HFFc6 (cell line): ENCODE measurements around the gene GAB2. TPM values are rescaled to one million over a fixed set of nuclear protein-coding genes. Genes with fewer than 3 reads are reported as not detected.

ENCODE experiments used
- DNase-seq: peaks from one replicate; pipeline ENCODE4 v3.0.0-alpha.2; 2018
- H3K27ac Mint-ChIP-seq: 2 replicates; pipeline ENCODE4 v1.8.0; 2020; ENCODE audit warnings: mild to moderate bottlenecking, mixed read lengths
- H3K27me3 Mint-ChIP-seq: 2 replicates; pipeline ENCODE4 v1.8.0; 2021; ENCODE audit warnings: mild to moderate bottlenecking, moderate library complexity, mixed read lengths; ENCODE audit not compliant: insufficient read depth
- H3K36me3 Mint-ChIP-seq: 2 replicates; pipeline ENCODE4 v1.8.0; 2021; ENCODE audit warnings: low read depth, mixed read lengths
- H3K4me1 Mint-ChIP-seq: 2 replicates; pipeline ENCODE4 v1.8.0; 2020; ENCODE audit warnings: low read depth, mixed read lengths
- H3K4me3 Mint-ChIP-seq: 2 replicates; pipeline ENCODE4 v1.8.0; 2020; ENCODE audit warnings: mild to moderate bottlenecking, moderate library complexity, mixed read lengths
- H3K9me3 Mint-ChIP-seq: 2 replicates; pipeline ENCODE4 v1.8.0; 2020; ENCODE audit warnings: mild to moderate bottlenecking, mixed read lengths
- total RNA-seq, 6 experiments: library from RNA; stranded (reverse); fragmentation: NEBNext Ultra II Directional; extraction: Animal tissue kit (Norgen Biotek cat#: 25700); gene quantifications; 2 replicates in 1 of 6; 3 replicates in 5 of 6; pipeline ENCODE4 v1.2.3, GENCODE V29; 2021
- TF ChIP-seq, protein P1 (sequence below): fragments of 200-600 bp; sonication (generic); IDR thresholded peaks from 2 replicates; pipeline ENCODE4 v1.5.0; 2021; ENCODE audit warnings: antibody characterized with exemption, mild to moderate bottlenecking

GAB2 gene
- total RNA-seq, 6 experiments from 2014 or later, result 8.4 to 12.1 (median 9.9) TPM

DNA sequence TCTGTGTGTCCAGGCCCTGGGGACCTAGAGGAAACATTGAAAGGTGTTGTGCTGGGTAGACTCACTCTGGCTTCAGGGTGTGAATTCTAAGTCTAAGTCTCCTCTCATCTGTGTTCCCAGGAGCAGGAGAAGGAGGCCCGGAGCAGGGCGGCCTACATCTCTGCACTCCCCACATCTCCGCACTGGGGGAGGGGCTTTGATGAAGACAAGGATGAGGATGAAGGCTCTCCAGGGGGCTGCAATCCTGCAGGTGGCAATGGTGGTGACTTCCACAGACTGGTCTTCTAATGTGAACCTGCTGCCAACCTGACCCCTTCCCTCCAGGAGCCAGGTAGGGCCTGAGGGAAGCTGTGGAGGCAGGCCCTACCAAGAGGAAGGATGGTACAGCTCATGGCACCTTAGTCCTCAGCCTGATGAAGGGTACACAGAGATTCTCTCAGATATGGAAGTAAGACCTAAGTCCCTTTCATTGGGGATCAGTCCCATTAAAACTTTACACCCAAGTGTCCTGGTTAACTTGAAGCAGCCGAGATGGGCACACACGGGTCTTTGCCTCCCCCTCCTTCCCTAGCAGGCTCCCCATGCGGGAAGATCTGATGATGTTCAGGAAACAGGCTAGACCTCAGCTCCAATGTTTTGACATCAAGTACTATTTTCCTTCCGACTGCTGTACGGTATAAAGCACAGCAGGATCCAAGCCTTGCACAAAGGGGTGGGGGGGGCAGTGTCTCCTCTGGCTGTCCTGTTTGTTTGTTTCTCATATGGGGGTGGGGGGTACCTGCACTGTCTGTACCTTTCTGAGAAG, 203.9 kb downstream of the GAB2 start:
- no peak for DNase-seq
- H3K36me3 Mint-ChIP-seq, result peaks cover 43% of the 10 kb centered on the region
- no peak overlapping the region for H3K4me3 Mint-ChIP-seq
- H3K27me3 Mint-ChIP-seq, result no peaks in the 10 kb centered on the region
- no peaks in the 10 kb centered on the region for H3K9me3 Mint-ChIP-seq
- TF ChIP-seq, protein P1, sequence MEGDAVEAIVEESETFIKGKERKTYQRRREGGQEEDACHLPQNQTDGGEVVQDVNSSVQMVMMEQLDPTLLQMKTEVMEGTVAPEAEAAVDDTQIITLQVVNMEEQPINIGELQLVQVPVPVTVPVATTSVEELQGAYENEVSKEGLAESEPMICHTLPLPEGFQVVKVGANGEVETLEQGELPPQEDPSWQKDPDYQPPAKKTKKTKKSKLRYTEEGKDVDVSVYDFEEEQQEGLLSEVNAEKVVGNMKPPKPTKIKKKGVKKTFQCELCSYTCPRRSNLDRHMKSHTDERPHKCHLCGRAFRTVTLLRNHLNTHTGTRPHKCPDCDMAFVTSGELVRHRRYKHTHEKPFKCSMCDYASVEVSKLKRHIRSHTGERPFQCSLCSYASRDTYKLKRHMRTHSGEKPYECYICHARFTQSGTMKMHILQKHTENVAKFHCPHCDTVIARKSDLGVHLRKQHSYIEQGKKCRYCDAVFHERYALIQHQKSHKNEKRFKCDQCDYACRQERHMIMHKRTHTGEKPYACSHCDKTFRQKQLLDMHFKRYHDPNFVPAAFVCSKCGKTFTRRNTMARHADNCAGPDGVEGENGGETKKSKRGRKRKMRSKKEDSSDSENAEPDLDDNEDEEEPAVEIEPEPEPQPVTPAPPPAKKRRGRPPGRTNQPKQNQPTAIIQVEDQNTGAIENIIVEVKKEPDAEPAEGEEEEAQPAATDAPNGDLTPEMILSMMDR, result no peak
- peaks cover 22% of the 10 kb centered on the region for H3K4me1 Mint-ChIP-seq
- H3K27ac Mint-ChIP-seq, result no peak overlapping the region

DNA sequence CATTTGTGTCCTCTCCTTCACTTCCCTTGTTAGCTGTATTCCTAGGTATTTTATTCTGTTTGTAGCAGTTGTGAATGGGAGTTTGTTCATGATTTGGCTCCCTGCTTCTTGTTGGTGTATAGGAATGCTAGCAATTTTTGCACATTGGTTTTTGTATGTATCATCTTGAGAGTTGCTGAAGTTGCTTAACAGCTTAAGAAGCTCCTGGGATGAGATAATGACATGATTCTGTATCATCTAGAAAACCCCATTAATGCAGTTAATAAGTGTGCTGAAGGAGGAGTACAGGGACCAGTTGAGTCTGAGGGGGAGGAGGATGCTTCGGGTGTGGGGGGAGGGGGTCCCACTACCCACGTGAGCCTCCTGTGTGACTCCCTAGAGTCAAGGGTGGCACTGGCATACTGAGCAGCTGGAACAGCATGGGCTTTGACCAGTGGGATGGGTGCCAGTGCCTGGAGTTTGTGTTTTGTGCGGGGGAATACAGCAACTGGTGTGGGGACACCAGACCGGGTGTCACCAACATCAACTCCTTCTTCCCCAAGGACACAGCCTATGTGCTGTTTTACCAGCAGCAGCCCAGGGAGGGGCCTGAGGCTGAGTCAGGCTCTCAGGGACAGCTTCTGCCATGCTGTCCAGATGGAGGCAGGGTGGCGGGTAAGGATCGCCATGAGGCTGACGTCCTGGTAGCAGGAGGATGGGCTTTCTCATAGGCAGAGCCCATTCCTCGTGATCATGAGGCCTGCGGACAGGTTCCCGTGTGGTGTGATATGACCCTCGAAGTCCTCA, 204.8 kb downstream of the GAB2 start:
- peak; percentile 60 for DNase-seq
- peaks cover 40% of the 10 kb centered on the region for H3K36me3 Mint-ChIP-seq
- TF ChIP-seq, protein P1, result no peak
- no peak overlapping the region for H3K27ac Mint-ChIP-seq
- 0 out of 2 replicates have a peak, but pooled peaks cover 2% of the 10 kb centered on the region for H3K27me3 Mint-ChIP-seq
- H3K9me3 Mint-ChIP-seq, result no peaks in the 10 kb centered on the region
- H3K4me3 Mint-ChIP-seq, result no peak overlapping the region
- H3K4me1 Mint-ChIP-seq, result peaks cover 30% of the 10 kb centered on the region

GRCh38 chr11:78211565-78211964, 206.1 kb downstream of the GAB2 start:
- DNase-seq, result no peak
- 0 out of 2 replicates have a peak, but pooled peaks cover 2% of the 10 kb centered on the region for H3K27me3 Mint-ChIP-seq
- peaks cover 34% of the 10 kb centered on the region for H3K36me3 Mint-ChIP-seq
- peaks cover 25% of the 10 kb centered on the region for H3K4me1 Mint-ChIP-seq
- TF ChIP-seq, protein P1, result no peak
- no peak overlapping the region for H3K4me3 Mint-ChIP-seq
- H3K9me3 Mint-ChIP-seq, result no peaks in the 10 kb centered on the region
- no peak overlapping the region for H3K27ac Mint-ChIP-seq

- Mint-ChIP-seq H3K4me3 (no peak overlapping the region), H3K27ac (0 out of 2 replicates have a peak overlapping the region, but pooled peaks have one; percentile 38), H3K27me3 (0 out of 2 replicates have a peak, but pooled peaks cover 2% of the 10 kb centered on the region), H3K9me3 (no peaks in the 10 kb centered on the region), H3K36me3 (peaks cover 29% of the 10 kb centered on the region), H3K4me1 (peaks cover 24% of the 10 kb centered on the region)
- DNase-seq, result no peak
- TF ChIP-seq, protein P1, result no peak
Measured at GRCh38 chr11:78210000-78210608, 207.5 kb downstream of the GAB2 start.

- no peak overlapping the region for H3K4me3 Mint-ChIP-seq
- H3K27me3 Mint-ChIP-seq, result 0 out of 2 replicates have a peak, but pooled peaks cover 2% of the 10 kb centered on the region
- DNase-seq, result no peak
- 0 out of 2 replicates have a peak overlapping the region, but pooled peaks have one; percentile 38 for H3K27ac Mint-ChIP-seq
- H3K36me3 Mint-ChIP-seq, result peaks cover 27% of the 10 kb centered on the region
- H3K4me1 Mint-ChIP-seq, result peaks cover 24% of the 10 kb centered on the region
- TF ChIP-seq, protein P1, result no peak
- no peaks in the 10 kb centered on the region for H3K9me3 Mint-ChIP-seq
Measured at GRCh38 chr11:78209478-78209877, 208.1 kb downstream of the GAB2 start.
